PFSK-1 (cell line): ENCODE measurements around the gene DAZ4. TPM values are rescaled to one million over a fixed set of nuclear protein-coding genes. Genes with fewer than 3 reads are reported as not detected.
"Not testable (repeated sequence)": the region's sequence is repeated elsewhere in the genome, so short reads cannot be mapped to it uniquely, and the experiment has no call there.

ENCODE experiments used
- FOXP2 ChIP-seq: optimal IDR thresholded peaks from 2 replicates; pipeline ENCODE3; 2011; ENCODE audit warnings: borderline replicate concordance, control low read depth, inconsistent platforms; ENCODE audit not compliant: insufficient read depth; ENCODE audit errors: extremely low read length, extremely low read depth
- REST ChIP-seq, 2 experiments: IDR thresholded peaks; 2 replicates each; pipeline versions ENCODE4 v1.6.1 to v1.8.0; 2011 to 2012; ENCODE audit warnings: low read depth in 2 of 2, low read length in 2 of 2, control low read depth in 1 of 2, inconsistent platforms in 1 of 2, mild to moderate bottlenecking in 1 of 2, moderate library complexity in 1 of 2; ENCODE audit not compliant: insufficient read depth in 1 of 2
- SIN3A ChIP-seq: IDR thresholded peaks from 2 replicates; pipeline ENCODE4 v1.6.1; 2012; ENCODE audit warnings: mild to moderate bottlenecking, low read length, moderate library complexity, borderline replicate concordance; ENCODE audit not compliant: insufficient read depth
- TAF1 ChIP-seq: IDR thresholded peaks from 2 replicates; pipeline ENCODE4 v1.6.1; 2012; ENCODE audit warnings: low read length, control low read depth, borderline replicate concordance; ENCODE audit not compliant: insufficient read depth
- polyA plus RNA-seq: library from polyadenylated mRNA; unstranded; fragments of >200 nt; gene quantifications from one replicate; pipeline ENCODE4 v1.2.1, GENCODE V29; 2012; ENCODE audit warnings: low read depth, missing spikeins; ENCODE audit not compliant: insufficient read length

DAZ4 gene
- polyA plus RNA-seq = not detected

GRCh38 chrY:24833619-24834018 lies at the start of gene DAZ4:
DAZ4 (plus strand) TSS chrY:24833919; CDS start chrY:24834127, 208 bp downstream.
- not testable (repeated sequence) for TF ChIP-seq FOXP2; SIN3A; REST (IDR thresholded peaks at IDR 0.05; ENCODE audit: insufficient read depth in 1 of 2, low read depth in 2 of 2, low read length in 2 of 2)

- TF ChIP-seq FOXP2, SIN3A, TAF1: not testable (repeated sequence)
Measured at GRCh38 chrY:24813293-24813692, 20.4 kb upstream of the DAZ4 start, which contains the start of gene DAZ3. DAZ3 (minus strand) TSS chrY:24813393; CDS start chrY:24813185, 208 bp downstream.
